HG02970 (cell line): ENCODE measurements around the gene ABAT.

ENCODE experiments used
- ATAC-seq: cut with Tn5 transposase; IDR thresholded peaks from one replicate; pipeline ENCODE4 v1.9.1; 2021; ENCODE audit warnings: mild to moderate bottlenecking, moderate library complexity, moderate number of reproducible peaks; ENCODE audit not compliant: unreplicated experiment, low FRiP score

The ABAT gene

DNA sequence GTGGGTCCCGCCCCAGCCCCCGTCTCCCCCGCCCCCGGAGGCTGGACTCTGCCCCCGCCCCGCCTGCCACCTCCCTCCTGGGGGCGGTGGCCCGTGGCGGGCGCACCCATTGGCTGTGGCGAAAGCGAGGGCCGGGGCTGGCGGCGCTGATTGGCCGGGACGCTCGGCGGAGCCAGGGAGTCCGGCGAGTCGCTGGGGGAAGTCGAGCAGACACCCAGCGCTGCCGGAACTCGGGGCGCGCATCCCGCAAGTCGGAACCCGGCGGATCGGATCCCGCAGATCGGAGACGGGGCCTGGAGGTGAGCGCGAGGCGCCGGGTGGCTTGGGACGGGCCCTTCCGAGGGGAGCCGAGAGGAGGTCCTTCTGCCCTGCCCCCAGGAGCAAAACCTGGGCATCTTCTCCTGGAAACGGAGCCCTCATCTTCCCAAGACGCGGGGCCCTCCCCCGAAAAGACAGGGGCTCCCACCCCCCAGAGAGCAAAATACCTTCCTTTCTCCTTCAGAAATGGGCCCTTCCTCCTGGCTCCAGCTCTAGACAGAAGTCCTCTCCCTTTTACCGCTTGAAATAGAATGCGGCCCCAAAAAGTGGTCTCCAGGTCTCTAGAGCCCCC, at the start of gene ABAT:
Gene ABAT, plus strand, starts transcription at position 205 of the 610 bp plus-strand sequence. CDS start 61,123 bp downstream, outside the sequence.
- peak; percentile 99 for ATAC-seq

DNA sequence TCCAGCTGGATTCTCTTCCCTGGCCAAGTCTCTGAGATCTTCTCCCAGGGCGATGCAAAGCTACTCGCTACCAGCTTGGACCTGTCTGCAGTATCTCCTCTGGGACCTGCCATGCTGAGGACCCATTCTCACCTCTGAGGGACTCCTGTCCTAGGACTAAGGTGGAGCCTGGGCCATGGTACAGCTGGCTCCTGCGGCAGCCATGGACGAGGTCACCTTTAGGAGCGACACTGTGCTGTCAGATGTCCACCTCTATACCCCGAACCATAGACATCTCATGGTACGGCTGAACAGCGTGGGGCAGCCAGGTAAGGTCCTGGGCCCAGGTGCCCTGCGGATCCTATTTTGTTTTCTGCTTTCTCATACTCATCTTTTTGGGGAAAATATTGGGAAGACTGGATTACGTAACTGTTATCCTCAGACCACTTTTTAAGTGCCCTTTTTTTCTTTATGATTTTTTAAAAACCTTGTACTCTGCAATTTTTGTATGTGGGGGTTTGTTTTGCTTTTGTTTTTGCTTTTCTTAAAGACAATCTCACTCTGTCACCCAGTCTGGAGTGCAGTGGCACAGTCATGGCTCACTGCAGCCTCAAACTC, 48.8 kb upstream of the ABAT start:
- no peak for ATAC-seq

- ATAC-seq: no peak
Observed at GRCh38 chr16:8626946-8627345, 47.5 kb upstream of the ABAT start.

DNA sequence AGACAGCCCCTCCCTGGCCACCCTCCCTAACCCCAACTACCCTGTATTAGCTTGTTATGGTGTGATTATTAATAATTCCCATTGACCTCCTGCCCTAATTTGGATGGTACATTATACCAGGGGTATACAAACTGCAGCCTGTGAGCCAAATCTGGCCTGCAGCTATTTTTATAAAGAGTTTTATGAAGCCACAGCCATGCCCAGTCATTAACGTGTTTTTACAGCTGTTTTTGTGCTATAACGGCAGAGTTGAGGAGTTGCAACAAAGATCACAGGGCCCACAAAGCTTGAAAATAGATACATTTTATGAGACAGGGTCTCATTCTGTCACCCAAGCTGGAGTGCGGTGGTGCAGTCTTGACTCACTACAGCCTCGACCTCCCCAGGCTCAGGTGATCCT, 47.0 kb upstream of the ABAT start:
- ATAC-seq: no peak

DNA sequence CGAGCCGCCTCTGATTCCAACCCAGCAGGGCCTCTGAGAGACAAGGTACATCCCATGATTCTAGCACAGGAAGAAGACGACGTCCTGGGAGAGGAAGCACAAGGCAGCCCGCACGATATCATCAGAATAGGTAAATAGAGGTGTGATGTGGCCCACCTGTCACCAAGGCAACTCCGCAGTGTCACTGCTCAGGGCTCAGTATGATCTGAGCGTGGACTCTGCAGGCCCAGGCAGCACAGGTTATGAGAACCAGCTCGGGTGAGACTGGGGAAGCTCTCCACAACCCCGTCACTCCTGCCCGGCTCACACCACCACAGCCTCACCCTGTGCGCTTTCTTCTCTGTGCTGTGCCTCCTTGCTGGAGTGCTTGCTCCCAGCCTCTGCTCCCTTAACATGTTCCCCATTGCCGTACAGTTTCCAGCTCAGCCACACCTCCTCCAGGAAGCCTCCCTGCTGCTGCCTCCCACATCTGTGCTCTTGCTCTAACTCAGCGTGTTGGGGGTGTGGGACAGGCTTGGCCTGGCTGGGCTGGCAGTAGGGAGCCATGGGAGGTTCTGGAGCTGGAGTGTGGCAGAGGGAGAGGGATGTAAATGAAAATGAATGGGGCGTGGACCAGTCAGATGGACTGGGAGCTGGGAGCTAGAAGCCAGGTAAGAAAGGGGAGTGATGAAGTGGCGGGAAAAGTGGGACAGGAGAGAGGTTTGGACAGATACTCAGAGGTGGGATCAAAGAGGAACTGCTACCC, 45.3 kb upstream of the ABAT start:
- ATAC-seq: no peak

- ATAC-seq: no peak
Observed at GRCh38 chr16:8630255-8630953, 44.0 kb upstream of the ABAT start.

- no peak for ATAC-seq
Observed at GRCh38 chr16:8631373-8631772, 43.0 kb upstream of the ABAT start.

GRCh38 chr16:8631818-8632465, 42.5 kb upstream of the ABAT start:
- no peak for ATAC-seq

DNA sequence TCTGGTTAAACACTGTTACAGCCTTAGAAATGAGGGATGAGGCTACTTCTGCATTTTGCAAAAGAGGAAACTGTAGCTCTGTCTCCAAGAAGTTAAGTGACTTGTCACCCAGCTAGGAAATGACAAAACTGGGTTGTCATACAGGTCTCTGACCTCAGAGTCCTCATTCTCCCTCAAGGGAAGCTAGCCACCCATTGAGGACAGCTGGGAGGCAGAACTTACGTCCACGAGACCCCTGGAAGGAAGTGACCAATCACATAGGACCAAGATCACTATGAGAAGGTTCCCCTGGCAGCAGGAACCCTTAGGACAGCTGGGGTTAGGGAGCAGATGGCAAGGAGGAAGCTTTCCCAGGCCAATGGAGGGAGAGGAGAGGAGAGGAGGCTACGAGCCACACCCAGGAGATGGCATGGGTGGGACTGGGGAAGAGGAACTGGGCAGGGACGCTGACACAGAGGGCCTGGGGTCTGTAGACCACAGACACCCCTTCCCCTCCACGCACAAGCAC, 41.7 kb upstream of the ABAT start:
- ATAC-seq: no peak

- ATAC-seq: no peak
Observed at GRCh38 chr16:8634991-8635736, 39.3 kb upstream of the ABAT start.

DNA sequence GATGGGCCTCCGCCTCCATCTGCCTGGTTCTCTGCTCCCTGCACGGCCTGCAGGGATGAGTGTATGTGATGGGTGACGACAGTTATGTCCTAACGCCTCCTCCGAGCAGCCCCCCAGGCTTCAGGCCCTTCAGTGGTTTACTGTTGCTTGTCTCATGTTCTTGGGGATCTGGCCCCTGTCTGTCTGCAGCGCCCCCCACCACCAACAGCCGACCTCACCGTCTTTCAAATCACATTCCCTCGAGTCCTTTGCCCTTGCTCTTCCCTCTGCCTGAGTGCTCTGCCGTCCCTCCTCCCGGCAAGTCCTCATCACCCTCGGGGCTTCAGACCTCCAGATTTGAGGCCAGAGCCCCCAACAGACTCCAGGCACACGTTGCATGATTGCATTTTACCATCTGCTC, 34.7 kb upstream of the ABAT start:
- ATAC-seq: no peak

DNA sequence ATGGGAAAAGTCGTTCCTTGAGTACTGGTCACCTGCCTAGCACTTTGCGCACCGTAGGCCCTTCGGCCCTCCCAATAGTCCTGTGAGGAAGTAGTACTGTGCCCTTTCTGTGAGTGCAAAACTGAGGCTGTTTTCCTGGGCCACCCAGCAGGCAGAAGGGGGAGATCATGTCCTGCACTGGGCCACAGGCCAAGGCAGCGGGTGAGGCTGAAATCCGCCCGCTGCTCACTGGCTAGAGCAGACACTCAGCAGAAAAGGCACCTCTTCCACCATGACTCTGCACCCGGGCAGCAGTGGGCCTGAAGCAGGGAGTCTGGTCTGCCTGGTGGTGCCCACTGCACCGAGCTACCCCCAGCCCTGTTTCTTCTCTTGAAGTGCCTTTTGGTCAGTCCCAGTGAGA, 32.7 kb upstream of the ABAT start:
- no peak for ATAC-seq

DNA sequence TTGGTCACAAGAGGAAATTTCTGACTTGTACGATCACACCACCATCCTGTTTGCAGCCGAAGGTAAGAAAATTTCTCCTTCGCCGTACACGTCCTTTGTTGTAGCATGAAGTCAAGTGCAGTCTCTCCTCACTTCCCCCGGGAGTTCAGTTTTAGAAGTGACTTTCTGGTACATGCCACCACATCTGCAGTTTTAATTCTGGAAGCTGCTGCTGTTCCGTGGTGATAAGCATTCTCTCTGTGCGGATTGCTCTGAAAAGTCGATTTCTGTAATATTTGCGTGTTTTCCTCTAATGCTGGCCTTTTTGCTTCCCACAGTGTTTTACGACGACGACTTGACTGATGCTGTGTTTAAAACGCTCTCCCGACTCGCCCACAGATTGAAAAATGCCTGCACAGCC, 32.3 kb upstream of the ABAT start:
- no peak for ATAC-seq

GRCh38 chr16:8644211-8645140, 29.9 kb upstream of the ABAT start:
- ATAC-seq: no peak

DNA sequence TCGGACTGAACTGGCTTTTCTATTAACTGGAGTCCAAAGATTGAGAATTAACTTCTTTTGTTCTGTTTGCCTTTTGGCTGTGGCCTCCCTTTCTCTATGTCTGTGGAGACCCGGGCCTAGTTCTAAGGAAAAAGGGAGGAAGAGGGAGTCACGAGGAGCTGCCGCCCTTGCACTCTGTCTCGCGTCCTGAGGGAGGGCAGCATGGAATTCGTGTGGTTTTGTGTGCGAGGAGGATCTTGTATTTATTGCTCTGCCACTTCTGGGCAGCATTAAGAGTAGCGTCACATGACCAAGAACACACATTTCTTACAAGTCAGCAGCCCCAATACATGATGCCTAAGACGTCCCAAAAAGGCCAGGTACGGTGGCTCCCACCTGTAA, 29.3 kb upstream of the ABAT start:
- no peak for ATAC-seq

- ATAC-seq: no peak
Observed at GRCh38 chr16:8645831-8646230, 28.6 kb upstream of the ABAT start.

GRCh38 chr16:8646326-8647053, 27.9 kb upstream of the ABAT start:
- no peak for ATAC-seq

GRCh38 chr16:8647721-8648318, 26.6 kb upstream of the ABAT start:
- ATAC-seq: no peak
